Fibroblast of mammary gland (primary cell): ENCODE measurements around the gene DOCK1.
"Not testable (repeated sequence)": the region's sequence is repeated elsewhere in the genome, so short reads cannot be mapped to it uniquely, and the experiment has no call there.

Source experiments
- DNase-seq: peaks from one replicate; pipeline ENCODE4 v3.0.0-alpha.2; 2010; ENCODE audit warnings: low read depth
- H3K4me3 ChIP-seq: 2 replicates; pipeline ENCODE4 v1.5.1; 2011; ENCODE audit warnings: low read depth, mild to moderate bottlenecking, low read length, moderate library complexity; ENCODE audit not compliant: control insufficient read depth
- CTCF ChIP-seq: conservative IDR thresholded peaks from 2 replicates; pipeline ENCODE4 v1.5.1; 2011; ENCODE audit warnings: low read depth, low read length, inconsistent platforms; ENCODE audit not compliant: control insufficient read depth, insufficient read depth

Gene DOCK1

GRCh38 chr10:126908729-126909128, 3.5 kb downstream of the DOCK1 start:
- TF ChIP-seq CTCF = no peak
- no peak overlapping the region for H3K4me3 ChIP-seq
- DNase-seq = no peak

- no peak for TF ChIP-seq CTCF
- no peak for DNase-seq
- H3K4me3 ChIP-seq = no peak overlapping the region
These were observed 3.9 kb downstream of the DOCK1 start for GRCh38 chr10:126909147-126909546.

- H3K4me3 ChIP-seq = no peak overlapping the region
- DNase-seq = no peak
- TF ChIP-seq CTCF = no peak
These were observed 5.0 kb downstream of the DOCK1 start for GRCh38 chr10:126910196-126910595.

GRCh38 chr10:126910798-126911197, 5.6 kb downstream of the DOCK1 start:
- H3K4me3 ChIP-seq = no peak overlapping the region
- TF ChIP-seq CTCF = no peak
- DNase-seq = no peak

GRCh38 chr10:126911301-126911700, 6.1 kb downstream of the DOCK1 start:
- DNase-seq = no peak
- TF ChIP-seq CTCF = no peak
- H3K4me3 ChIP-seq = no peak overlapping the region

GRCh38 chr10:126913316-126913715, 8.1 kb downstream of the DOCK1 start:
- DNase-seq = no peak
- TF ChIP-seq CTCF = no peak
- no peak overlapping the region for H3K4me3 ChIP-seq

GRCh38 chr10:126914561-126914960, 9.3 kb downstream of the DOCK1 start:
- TF ChIP-seq CTCF = no peak
- no peak overlapping the region for H3K4me3 ChIP-seq
- no peak for DNase-seq

- not testable (repeated sequence) for H3K4me3 ChIP-seq, DNase-seq
These were observed 11.7 kb downstream of the DOCK1 start for GRCh38 chr10:126916952-126917351.
